HepG2 (cell line): Measurements from ENCODE around the gene SASH3. TPM values are rescaled to one million over a fixed set of nuclear protein-coding genes. Genes with fewer than 3 reads are reported as not detected.

Experiments used
- ATAC-seq: fragments of 200-7000 bp; cut with Tn5 transposase; 3 replicates; pipeline ENCODE4 v1.9.1; 2020; ENCODE audit warnings: mild to moderate bottlenecking, moderate library complexity
- BruUV-seq: library from RNA; stranded (reverse); fragments of 400-500 nt; replicated peaks from 2 replicates; lab custom pipeline; 2021; lab: Mats Ljungman, UMichigan
- CTCF ChIA-PET: fragments of 300-600 bp; formaldehyde crosslinking; extraction: SDS; loops from one replicate; lab custom pipeline; 2021; ENCODE audit warnings: low total read pairs, inconsistent platforms, low intra/inter-chr PET ratio; lab: Yijun Ruan, JAX
- POLR2A ChIA-PET: fragments of 350-600 bp; sonication (Branson Sonifier 250); formaldehyde crosslinking; loops from one replicate; lab custom pipeline; 2020; ENCODE audit warnings: antibody characterized with exemption, inconsistent platforms; lab: Yijun Ruan, JAX
- DNase-seq: peaks from one replicate; pipeline ENCODE4 v3.0.0-alpha.2; 2015; ENCODE audit warnings: low spot score
- FAIRE-seq: peaks from 3 replicates; lab custom pipeline; 2011; peaks lifted over from hg19 to GRCh38; lab: Jason Lieb, UNC
- H2AFZ ChIP-seq: one replicate; pipeline ENCODE4 v1.6.1; 2011; ENCODE audit warnings: low read length, inconsistent platforms
- H3K27ac ChIP-seq: fragments of 300-600 bp; 3 replicates; pipeline ENCODE4 v1.8.0; 2011; ENCODE audit warnings: mixed run types, mild to moderate bottlenecking, mixed read lengths, low read length, inconsistent platforms; ENCODE audit not compliant: insufficient read depth; ENCODE audit errors: extremely low read length
- H3K27me3 ChIP-seq, 2 experiments: fragments of 200-600 bp in 1 of 2; 2 replicates in 1 of 2; 3 replicates in 1 of 2; pipeline versions ENCODE4 v1.6.0 to v1.8.0; 2011; ENCODE audit warnings: low read length in 2 of 2, mild to moderate bottlenecking in 2 of 2, moderate library complexity in 2 of 2, inconsistent platforms in 1 of 2; ENCODE audit not compliant: insufficient read depth in 2 of 2, control insufficient read depth in 1 of 2
- H3K36me3 ChIP-seq, 2 experiments: fragments of 200-600 bp in 1 of 2; replicated peaks in 1 of 2; 2 replicates in 1 of 2; 3 replicates in 1 of 2; pipeline versions ENCODE4 v1.5.1 to v1.8.0; 2011; ENCODE audit warnings: low read length in 2 of 2, inconsistent platforms in 1 of 2; ENCODE audit not compliant: insufficient read depth in 2 of 2, control insufficient read depth in 1 of 2
- H3K4me1 ChIP-seq: 2 replicates; pipeline ENCODE4 v1.5.1; 2012; ENCODE audit warnings: low read length, inconsistent platforms; ENCODE audit not compliant: insufficient read depth
- H3K4me2 ChIP-seq: 2 replicates; pipeline ENCODE4 v1.6.0; 2011; ENCODE audit warnings: low read depth, low read length, inconsistent platforms
- H3K4me3 ChIP-seq, 3 experiments: fragments of 200-600 bp in 1 of 3; sonication (generic), shearing (Covaris generic) in 1 of 3; replicated peaks in 1 of 3; 2 replicates each; pipeline ENCODE4 v1.5.1; 2011 to 2016; ENCODE audit warnings: low read length in 3 of 3, inconsistent platforms in 2 of 3, low read depth in 2 of 3, mild to moderate bottlenecking in 2 of 3, control low read depth in 1 of 3, mixed read lengths in 1 of 3; ENCODE audit not compliant: insufficient read depth in 1 of 3
- H3K79me2 ChIP-seq: one replicate; pipeline ENCODE4 v1.6.1; 2011; ENCODE audit warnings: low read length, inconsistent platforms; ENCODE audit not compliant: insufficient read depth
- H3K9ac ChIP-seq: 2 replicates; pipeline ENCODE4 v1.6.0; 2011; ENCODE audit warnings: mild to moderate bottlenecking, low read depth, low read length, inconsistent platforms; ENCODE audit not compliant: insufficient read depth
- H3K9me3 ChIP-seq: 2 replicates; pipeline ENCODE4 v1.5.1; 2012; ENCODE audit warnings: mild to moderate bottlenecking, low read length
- H4K20me1 ChIP-seq: 2 replicates; pipeline ENCODE4 v1.6.0; 2011; ENCODE audit warnings: inconsistent platforms, mild to moderate bottlenecking, low read length, moderate library complexity; ENCODE audit not compliant: insufficient read depth
- CENPX ChIP-seq: sonication (generic); formaldehyde crosslinking; IDR thresholded peaks from 2 replicates; pipeline ENCODE4 v1.9.0; 2021; ENCODE audit warnings: mild to moderate bottlenecking, missing genetic modification reagents, moderate library complexity
- CHD2 ChIP-seq: IDR thresholded peaks from 2 replicates; pipeline ENCODE4 v1.6.1; 2011; ENCODE audit warnings: low read depth, low read length, improper control_type of control experiment
- EZH2 ChIP-seq: conservative IDR thresholded peaks from 2 replicates; pipeline ENCODE4 v1.6.1; 2012; ENCODE audit warnings: mild to moderate bottlenecking, low read depth, low read length, moderate library complexity
- HOXA5 ChIP-seq: sonication (generic); formaldehyde crosslinking; IDR thresholded peaks from 2 replicates; pipeline ENCODE4 v1.4.0; 2020; ENCODE audit warnings: missing genetic modification reagents
- MBD4 ChIP-seq: IDR thresholded peaks from 2 replicates; pipeline ENCODE4 v1.6.1; 2012; ENCODE audit warnings: low read length, inconsistent platforms, borderline replicate concordance
- NFE2 ChIP-seq: sonication (generic); formaldehyde crosslinking; IDR thresholded peaks from 2 replicates; pipeline ENCODE4 v1.4.0; 2020; ENCODE audit warnings: missing genetic modification reagents
- PAXIP1 ChIP-seq: sonication (generic); formaldehyde crosslinking; conservative IDR thresholded peaks from 2 replicates; pipeline ENCODE4 v1.4.0; 2020; ENCODE audit warnings: mild to moderate bottlenecking, missing genetic modification reagents, moderate library complexity
- PRDM10 ChIP-seq: sonication (generic); formaldehyde crosslinking; IDR thresholded peaks from 2 replicates; pipeline ENCODE4 v1.4.0; 2020; ENCODE audit warnings: low read depth, missing genetic modification reagents
- SIX4 ChIP-seq: sonication (generic); formaldehyde crosslinking; IDR thresholded peaks from 2 replicates; pipeline ENCODE4 v1.4.0; 2020; ENCODE audit warnings: missing genetic modification reagents
- SP2 ChIP-seq: sonication (generic); formaldehyde crosslinking; IDR thresholded peaks from 2 replicates; pipeline ENCODE4 v1.5.1; 2020; ENCODE audit warnings: mild to moderate bottlenecking, missing genetic modification reagents
- SRSF9 ChIP-seq: fragments of 200-400 bp; formaldehyde crosslinking; IDR thresholded peaks from 2 replicates; pipeline ENCODE4 v1.6.1; 2018; ENCODE audit warnings: borderline replicate concordance, mild to moderate bottlenecking, low read depth, low read length; ENCODE audit not compliant: insufficient read depth, poor library complexity, severe bottlenecking
- TRIM24 ChIP-seq: sonication (generic); formaldehyde crosslinking; IDR thresholded peaks from 2 replicates; pipeline ENCODE4 v1.8.0; 2022; ENCODE audit warnings: mild to moderate bottlenecking, missing genetic modification reagents
- ZBTB20 ChIP-seq: sonication (generic); formaldehyde crosslinking; IDR thresholded peaks from 2 replicates; pipeline ENCODE4 v1.8.1; 2023; ENCODE audit warnings: missing genetic modification reagents, low read depth, mild to moderate bottlenecking, borderline replicate concordance
- ZNF124 ChIP-seq: sonication (generic); formaldehyde crosslinking; IDR thresholded peaks from 2 replicates; pipeline ENCODE4 v1.4.0; 2020; ENCODE audit warnings: missing genetic modification reagents
- ZNF205 ChIP-seq: IDR thresholded peaks from 2 replicates; pipeline ENCODE4 v1.6.1; 2018; ENCODE audit warnings: missing biosample characterization, missing genetic modification reagents
- ZNF235 ChIP-seq: sonication (generic); formaldehyde crosslinking; IDR thresholded peaks from 2 replicates; pipeline ENCODE4 v1.8.1; 2023; ENCODE audit warnings: mild to moderate bottlenecking, missing genetic modification reagents, borderline replicate concordance
- ZNF672 ChIP-seq: sonication (generic); formaldehyde crosslinking; IDR thresholded peaks from 2 replicates; pipeline ENCODE4 v1.8.1; 2022; ENCODE audit warnings: missing genetic modification reagents
- ZNF776 ChIP-seq: sonication (generic); formaldehyde crosslinking; IDR thresholded peaks from 2 replicates; pipeline ENCODE4 v1.4.0; 2020; ENCODE audit warnings: mild to moderate bottlenecking, missing genetic modification reagents
- ZSCAN20 ChIP-seq: sonication (generic); formaldehyde crosslinking; IDR thresholded peaks from 2 replicates; pipeline ENCODE4 v1.4.0; 2020; ENCODE audit warnings: missing genetic modification reagents, mild to moderate bottlenecking, borderline replicate concordance
- WGBS: methylation state at CpG from one replicate; pipeline ENCODE4 v1.1.6; 2017; ENCODE audit warnings: low lambda C conversion rate; 5-methylcytosine and 5-hydroxymethylcytosine counted together
- in situ Hi-C: cut with HindIII; loops from 2 replicates; pipeline ENCODE4 v1.10.0; 2017; ENCODE audit warnings: low pct_unique_long_range_greater_than_20kb; ENCODE audit not compliant: extremely low pct_ligation_motif_present
- intact Hi-C: fragments of 100-400 bp; cut with micrococcal nuclease; formaldehyde crosslinking; loops from one replicate; pipeline ENCODE4 v1.10.0; 2022; ENCODE audit not compliant: unreplicated experiment
- polyA plus RNA-seq, 8 experiments: library from polyadenylated mRNA; depleted of rRNA in 3 of 8; stranded (reverse) in 7 of 8; unstranded in 1 of 8; fragments of >200 nt; fragmentation: Illumina TruSeq in 4 of 8; extraction: Trizol in 4 of 8; gene quantifications; 2 replicates each; pipeline versions ENCODE4 v1.2.1 to v1.2.3, GENCODE V29; 2011 to 2016; ENCODE audit warnings: low read depth in 4 of 8, missing spikeins in 1 of 8, mixed read lengths in 1 of 8; ENCODE audit not compliant: insufficient read depth in 1 of 8
- total RNA-seq, 5 experiments: library from RNA; depleted of rRNA; stranded (reverse); fragments of >200 nt; fragmentation: Illumina TruSeq; extraction: Trizol; gene quantifications; 2 replicates each; pipeline ENCODE4 v1.2.3, GENCODE V29; 2016; ENCODE audit warnings: low read depth in 1 of 5

The SASH3 gene
- total and polyA plus RNA-seq, 2 of the 13 experiments (the other 11 are each of a cell fraction or from before 2014, with no cell fraction given) = 0.08 TPM; not detected in 1

- TF ChIP-seq PRDM10 (CRISPR knock-in tag) (no peak), HOXA5 (no peak), ZSCAN20 (no peak)
These were observed 20.4 kb downstream of the SASH3 start (continued) for GRCh38 chrX:129800186-129800585.

- Histone ChIP-seq H3K4me2 (no peak overlapping the region), H3K9me3 (no peaks in the 10 kb centered on the region), H3K9ac (no peak overlapping the region), H4K20me1 (no peaks in the 10 kb centered on the region), H3K4me1 (no peaks in the 10 kb centered on the region), H3K4me3 (no peak overlapping the region), H2AFZ (no peak overlapping the region), H3K27me3 (no peaks in the 10 kb centered on the region), H3K27ac (no peak overlapping the region), H3K79me2 (no peaks in the 10 kb centered on the region), H3K36me3 (peaks cover 1 to 16% of the 10 kb centered on the region in 2 experiments; a peak in 3 of 5 replicates)
- no peak for ATAC-seq
- in situ Hi-C loops = no loop called here
- DNase-seq = no peak
- no peak for FAIRE-seq
- BruUV-seq = no TSS peak
- TF ChIP-seq NFE2 (CRISPR knock-in tag) (no peak), SP2 (CRISPR knock-in tag) (no peak), CHD2 (no peak), SRSF9 (no peak), CENPX (no peak), EZH2 (no peak), MBD4 (no peak), TRIM24 (CRISPR knock-in tag) (no peak), ZNF124 (CRISPR knock-in tag) (no peak), SIX4 (CRISPR knock-in tag) (no peak), ZNF235 (no peak), PAXIP1 (no peak), ZBTB20 (CRISPR knock-in tag) (no peak), ZNF776 (CRISPR knock-in tag) (no peak), ZNF205 (CRISPR knock-in tag) (no peak), ZNF672 (CRISPR knock-in tag) (no peak)
- intact Hi-C loops = no loop called here
- ChIA-PET CTCF (no interaction called here), POLR2A (no interaction called here)
- 83% methylated on average over 1 of the region's 1 CpG for WGBS
These were observed 23.1 kb downstream of the SASH3 start for GRCh38 chrX:129802863-129803262.
